Hypothalamus (tissue), 51 donors: ENCODE results near the gene CD226.
"Not testable (repeated sequence)": the region's sequence is repeated elsewhere in the genome, so short reads cannot be mapped to it uniquely, and the experiment has no call there.

Experiments
- DNase-seq, 51 donors: peaks; one replicate each; lab custom pipeline; 2025; lab: John Stamatoyannopoulos, UW

CD226 gene

GRCh38 chr18:69947361-69948133, at the start of gene CD226:
Gene CD226, minus strand, starts transcription at chr18:69947873. Its CDS starts 467 bp downstream, at chr18:69947406.
- DNase-seq: no peak

DNA sequence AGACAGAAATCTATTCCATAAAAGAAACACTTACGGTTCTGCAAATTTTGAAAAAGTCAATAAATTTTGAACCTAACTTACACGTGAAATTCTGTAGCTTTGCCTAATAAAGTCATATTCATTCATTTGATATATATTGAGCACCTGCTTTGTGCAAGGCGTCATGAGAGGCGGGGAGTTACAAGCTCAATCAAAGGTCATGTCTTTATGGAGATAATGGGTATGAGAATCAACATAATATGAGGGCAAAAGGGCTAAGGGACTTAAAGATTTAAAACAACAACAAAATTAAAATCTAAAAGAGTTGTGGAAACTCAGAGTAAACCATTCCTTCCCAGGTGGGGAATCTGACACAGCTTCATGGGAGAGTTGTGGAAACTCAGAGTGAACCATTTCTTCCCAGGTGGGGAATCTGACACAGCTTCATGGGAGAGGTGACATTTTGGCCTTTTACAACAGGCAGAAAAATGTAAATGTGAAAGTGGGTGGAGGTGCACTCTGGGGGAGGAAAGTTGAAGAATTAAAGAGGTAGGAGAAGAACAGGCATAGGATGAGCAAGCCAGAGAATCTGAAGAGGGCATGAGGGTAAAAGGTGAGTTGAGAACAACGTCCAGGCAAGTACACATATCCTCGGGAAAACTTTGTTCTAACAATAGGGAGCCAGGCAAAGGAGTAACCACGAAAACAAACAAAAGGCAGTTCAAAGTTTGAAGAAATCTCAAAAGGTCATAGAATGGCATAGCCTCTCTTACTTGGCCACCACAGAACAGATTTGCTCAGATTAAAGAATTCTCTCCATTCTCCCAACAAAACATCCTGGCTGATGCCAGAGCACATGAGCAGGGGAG, 49.5 kb upstream of the CD226 start:
- DNase-seq: no peak

DNA sequence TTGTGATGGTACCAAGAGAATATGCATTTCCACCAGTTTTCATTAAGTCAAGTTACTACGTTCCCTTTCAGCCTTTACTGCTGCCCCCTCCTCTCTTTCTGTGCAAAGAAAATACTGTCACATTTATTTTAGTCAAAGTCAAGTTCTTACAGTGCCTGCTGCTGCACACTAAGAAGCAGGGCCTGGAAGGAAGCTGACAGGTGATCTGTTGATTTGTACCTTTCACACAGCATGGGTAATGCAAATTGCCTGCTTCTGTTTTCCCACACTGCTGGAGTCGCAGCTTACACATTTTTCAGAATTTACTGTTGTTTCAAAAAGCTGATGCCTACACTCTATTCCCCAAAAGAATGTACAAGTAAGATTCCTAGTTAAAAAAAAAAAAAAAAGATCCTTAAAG, 48.7 kb upstream of the CD226 start:
- DNase-seq: no peak

DNA sequence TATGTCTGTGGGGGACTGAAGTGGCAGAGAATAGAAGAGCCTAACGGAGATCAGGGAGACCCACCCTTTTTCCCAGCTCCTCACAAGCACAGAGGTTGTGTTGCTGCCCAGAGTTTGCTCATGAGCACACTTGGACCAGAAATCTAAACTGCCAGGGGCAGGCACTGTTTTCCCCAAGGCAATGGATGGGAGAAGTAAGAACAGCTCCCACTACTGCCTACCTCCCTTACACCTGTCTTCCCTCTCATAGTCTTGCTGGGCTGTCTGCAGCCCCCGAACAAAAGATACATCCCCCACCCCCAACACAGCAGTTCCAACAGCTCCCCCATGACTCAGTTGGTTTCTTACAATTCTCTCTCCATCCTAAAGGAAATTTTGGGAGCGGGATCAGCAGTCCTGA, 48.1 kb upstream of the CD226 start:
- no peak for DNase-seq

DNA sequence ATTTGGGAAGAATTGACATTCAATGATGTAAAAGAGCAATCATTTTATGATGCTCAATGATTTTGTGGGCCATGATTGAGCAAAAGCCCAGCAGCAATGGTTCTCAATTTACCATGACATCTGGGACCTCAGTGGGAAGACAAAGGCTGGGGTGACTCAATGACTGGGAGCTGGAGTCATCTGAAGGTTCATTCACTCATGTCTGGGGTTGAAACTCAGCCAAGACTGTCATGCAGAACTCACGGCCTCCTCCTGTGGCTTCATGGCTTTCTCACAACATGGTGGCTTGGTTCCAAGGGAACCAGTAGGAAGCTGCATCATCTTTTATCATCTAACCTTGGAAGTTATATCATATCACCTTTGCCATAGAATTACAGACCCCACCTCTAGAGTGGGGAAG, 45.1 kb upstream of the CD226 start:
- no peak for DNase-seq

- no peak for DNase-seq
Observed at GRCh38 chr18:69987870-69988269, 40.2 kb upstream of the CD226 start.

GRCh38 chr18:69985239-69985638, 37.6 kb upstream of the CD226 start:
- no peak for DNase-seq

GRCh38 chr18:69982417-69982816, 34.7 kb upstream of the CD226 start:
- no peak for DNase-seq

- no peak for DNase-seq
Observed at GRCh38 chr18:69981948-69982347, 34.3 kb upstream of the CD226 start.

DNA sequence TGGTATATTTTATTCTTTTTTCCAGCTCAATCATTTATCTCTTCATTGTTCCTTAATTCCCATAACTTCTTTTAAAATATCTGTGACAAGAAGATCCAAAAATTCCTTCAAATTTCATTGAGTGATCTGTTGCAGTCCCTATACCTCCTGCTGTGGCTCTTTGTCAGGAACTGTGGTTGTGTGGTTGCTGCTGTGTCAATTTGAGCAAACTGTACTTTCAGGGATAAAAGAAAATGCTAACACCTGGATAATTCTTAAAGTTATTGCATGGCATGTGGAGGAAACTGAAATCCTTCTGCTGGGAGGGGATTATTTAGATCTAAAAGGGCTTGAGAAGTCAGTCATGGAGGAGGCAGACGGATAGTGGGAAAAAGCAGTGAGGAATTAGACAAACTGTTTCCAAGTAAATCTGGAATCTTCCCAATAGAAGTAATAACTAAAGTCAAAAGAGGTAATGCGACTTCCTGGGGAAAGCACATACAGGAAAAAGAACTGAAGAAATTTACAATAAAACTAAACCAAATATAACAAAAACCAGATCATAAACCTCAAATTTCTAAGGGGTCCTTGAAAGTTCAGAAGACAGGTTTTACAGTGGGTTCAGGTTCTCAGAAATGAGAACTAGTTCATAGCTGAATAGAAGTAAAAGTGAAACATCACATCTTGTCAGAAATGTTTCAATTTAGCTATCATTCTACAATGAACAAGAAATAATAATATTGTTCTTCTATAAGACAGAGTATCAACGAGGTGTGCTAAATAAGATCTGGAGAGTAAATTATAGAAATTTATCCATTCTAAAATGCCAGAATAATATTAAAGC, 33.5 kb upstream of the CD226 start:
- DNase-seq: no peak

DNA sequence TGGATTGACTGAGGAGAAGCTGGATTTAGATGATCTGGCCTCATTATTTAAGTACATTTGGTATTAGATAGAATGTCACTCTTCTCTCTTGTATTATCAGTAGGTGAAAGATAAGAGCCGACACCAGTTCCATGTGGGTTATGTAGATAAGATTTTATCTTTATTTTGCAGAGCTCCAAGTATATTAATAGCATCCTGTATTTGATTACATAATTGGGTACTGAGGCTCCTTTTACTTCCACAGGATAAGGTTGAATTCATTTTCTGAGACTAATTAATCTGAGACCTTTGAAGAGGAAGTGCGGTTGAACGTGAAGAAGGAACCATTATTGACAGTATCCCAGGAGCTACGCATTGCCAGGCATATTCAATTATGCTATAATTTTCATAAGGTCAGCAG, 32.8 kb upstream of the CD226 start:
- no peak for DNase-seq

GRCh38 chr18:69978732-69979715, 31.4 kb upstream of the CD226 start:
- no peak for DNase-seq

- not testable (repeated sequence) for DNase-seq
Observed at GRCh38 chr18:69975294-69975693, 27.6 kb upstream of the CD226 start.

- no peak for DNase-seq
Observed at GRCh38 chr18:69974365-69974764, 26.7 kb upstream of the CD226 start.

GRCh38 chr18:69969491-69969890, 21.8 kb upstream of the CD226 start:
- DNase-seq: no peak

DNA sequence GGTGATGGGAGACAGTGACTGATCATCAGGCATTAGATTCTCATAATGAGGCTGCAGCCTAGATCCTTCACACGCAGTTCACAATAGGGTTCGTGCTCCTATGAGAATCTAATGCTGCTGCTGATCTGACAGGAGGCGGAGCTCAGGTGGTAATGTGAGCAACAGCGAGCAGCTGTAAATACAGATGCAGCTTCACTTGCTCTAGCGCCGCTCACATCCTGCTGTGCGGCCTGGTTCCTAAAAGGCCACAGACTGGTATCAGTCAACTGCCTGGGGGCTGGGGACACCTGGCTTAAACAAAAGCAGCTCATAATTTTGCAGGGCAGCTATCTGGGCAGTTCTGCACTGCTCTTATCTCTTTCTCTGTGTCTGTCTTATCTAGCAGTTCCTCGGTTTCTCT, 20.4 kb upstream of the CD226 start:
- no peak for DNase-seq

- DNase-seq: no peak
Observed at GRCh38 chr18:69963196-69963595, 15.5 kb upstream of the CD226 start.

GRCh38 chr18:69961718-69962117, 14.0 kb upstream of the CD226 start:
- DNase-seq: no peak

- DNase-seq: no peak
Observed at GRCh38 chr18:69958422-69958821, 10.7 kb upstream of the CD226 start.

- DNase-seq: no peak
Observed at GRCh38 chr18:69957747-69958146, 10.1 kb upstream of the CD226 start.
